Upper lobe of left lung (tissue), 6 donors: ENCODE measurements around the gene RBKS. TPM values are rescaled to one million over a fixed set of nuclear protein-coding genes. Genes with fewer than 3 reads are reported as not detected.

Source experiments
- ATAC-seq, 2 donors: fragments of 200-7000 bp; cut with Tn5 transposase; one replicate each; pipeline ENCODE4 v1.9.1; 2022; ENCODE audit warnings: mild to moderate bottlenecking in 2 of 2, moderate library complexity in 2 of 2; ENCODE audit not compliant: low FRiP score in 2 of 2
- DNase-seq, 2 donors: peaks; one replicate each; pipeline ENCODE4 v3.0.0-alpha.2; 2019 to 2020
- H3K27ac ChIP-seq, 4 donors: fragments of 200-600 bp; sonication (generic); one replicate each; pipeline ENCODE4 v1.5.1; 2016 to 2019
- H3K27me3 ChIP-seq, 4 donors: fragments of 200-600 bp; sonication (generic); one replicate each; pipeline ENCODE4 v1.5.1; 2017 to 2019
- H3K36me3 ChIP-seq, 4 donors: fragments of 200-600 bp; sonication (generic); one replicate each; pipeline ENCODE4 v1.5.1; 2016 to 2019
- H3K4me1 ChIP-seq, 4 donors: fragments of 200-600 bp; sonication (generic); one replicate each; pipeline ENCODE4 v1.5.1; 2018 to 2019
- H3K4me3 ChIP-seq, 4 donors: fragments of 200-600 bp; sonication (generic); one replicate each; pipeline ENCODE4 v1.5.1; 2017 to 2019; ENCODE audit warnings: mild to moderate bottlenecking in 2 of 4, moderate library complexity in 1 of 4
- H3K9me3 ChIP-seq, 4 donors: fragments of 200-600 bp; sonication (generic); one replicate each; pipeline ENCODE4 v1.5.1; 2018 to 2019
- CTCF ChIP-seq, 6 experiments: fragments of 450-650 bp in 4 of 6; fragments of 200-600 bp in 2 of 6; sonication (generic) in 2 of 6; IDR thresholded peaks; one replicate each; pipeline ENCODE4 v1.5.1; 2016 to 2019; ENCODE audit warnings: antibody characterized with exemption in 6 of 6
- EP300 ChIP-seq, 4 donors: sonication (generic); formaldehyde crosslinking; IDR thresholded peaks; one replicate each; pipeline ENCODE4 v1.5.1; 2017; ENCODE audit warnings: antibody characterized with exemption in 4 of 4, control low read depth in 2 of 4
- POLR2A ChIP-seq, 4 donors: fragments of 450-650 bp; IDR thresholded peaks; one replicate each; pipeline ENCODE4 v1.5.1; 2016 to 2017; ENCODE audit warnings: antibody characterized with exemption in 4 of 4, mild to moderate bottlenecking in 2 of 4
- POLR2AphosphoS5 ChIP-seq, 2 donors: sonication (generic); formaldehyde crosslinking; IDR thresholded peaks; one replicate each; pipeline ENCODE4 v1.5.1; 2017; ENCODE audit warnings: antibody characterized with exemption in 2 of 2
- WGBS, 2 donors: methylation state at CpG; one replicate each; pipeline ENCODE4 v1.1.5; 2017 to 2018; 5-methylcytosine and 5-hydroxymethylcytosine counted together
- total RNA-seq, 6 donors: library from RNA; depleted of rRNA in 4 of 6; stranded (reverse); fragments of >200 nt in 4 of 6; gene quantifications; one replicate each; pipeline versions ENCODE4 v1.1.0 to v1.2.1, GENCODE V29; 2016 to 2021
- donor health status: DM: no; HTN: no; CAD: no; lungs with moderate emphysema.
- donor health status: DM: no; HTN: yes; CAD: no; lungs with severe emphysema.

The RBKS gene
- total RNA-seq, 6 donors from 2014 or later: 2.9 to 5.4 (median 3.2) TPM

- DNase-seq: no peak
- Histone ChIP-seq H3K36me3 (peaks cover 0 to 10% (median 0%) of the 10 kb centered on the region in 4 donors), H3K4me1 (peaks cover 0 to 4% (median 0%) of the 10 kb centered on the region in 4 donors), H3K27ac (no peak overlapping the region), H3K4me3 (no peak overlapping the region), H3K9me3 (no peaks in the 10 kb centered on the region), H3K27me3 (no peaks in the 10 kb centered on the region)
- 80 to 85% methylated on average over 11 of the region's 11 CpGs for WGBS, 2 donors
- TF ChIP-seq CTCF (IDR thresholded peaks at IDR 0.05) (no peak), POLR2A (IDR thresholded peaks at IDR 0.05) (no peak), EP300 (IDR thresholded peaks at IDR 0.05) (no peak), POLR2AphosphoS5 (IDR thresholded peaks at IDR 0.05) (no peak)
- ATAC-seq: no peak
Observed at GRCh38 chr2:27929916-27930486, 39.8 kb upstream of the RBKS start.

GRCh38 chr2:27925766-27926472 lies 35.7 kb upstream of the RBKS start:
- DNase-seq: no peak
- Histone ChIP-seq H3K36me3 (peaks cover 0 to 10% (median 0%) of the 10 kb centered on the region in 4 donors), H3K27ac (no peak overlapping the region), H3K4me3 (no peak overlapping the region), H3K27me3 (no peaks in the 10 kb centered on the region), H3K9me3 (no peaks in the 10 kb centered on the region), H3K4me1 (peaks cover 1 to 6% (median 3%) of the 10 kb centered on the region in 4 donors)
- 92 to 98% methylated on average over 4 of the region's 4 CpGs for WGBS, 2 donors
- ATAC-seq: no peak
- no peak for TF ChIP-seq POLR2A (IDR thresholded peaks at IDR 0.05)

- no peaks in the 10 kb centered on the region for H3K9me3 ChIP-seq
- TF ChIP-seq CTCF (IDR thresholded peaks at IDR 0.05): no peak
- TF ChIP-seq POLR2A (IDR thresholded peaks at IDR 0.05): no peak
- no peak for TF ChIP-seq POLR2AphosphoS5 (IDR thresholded peaks at IDR 0.05)
- no peak for TF ChIP-seq EP300 (IDR thresholded peaks at IDR 0.05)
- H3K4me3 ChIP-seq: no peak overlapping the region
- no peaks in the 10 kb centered on the region for H3K36me3 ChIP-seq
- DNase-seq: no peak
- H3K4me1 ChIP-seq: peaks cover 6 to 15% (median 13%) of the 10 kb centered on the region in 4 donors
- no peak overlapping the region for H3K27ac ChIP-seq
- 89 to 100% methylated on average over 1 of the region's 1 CpG for WGBS, 2 donors
- ATAC-seq: no peak
- no peaks in the 10 kb centered on the region for H3K27me3 ChIP-seq
Observed at GRCh38 chr2:27922842-27923241, 32.7 kb upstream of the RBKS start.

GRCh38 chr2:27921880-27922547 lies 31.8 kb upstream of the RBKS start:
- no peaks in the 10 kb centered on the region for H3K36me3 ChIP-seq
- DNase-seq: no peak
- H3K27ac ChIP-seq: no peak overlapping the region
- ATAC-seq: no peak
- no peaks in the 10 kb centered on the region for H3K27me3 ChIP-seq
- WGBS, 2 donors: 75 to 95% methylated on average over 6 of the region's 6 CpGs
- H3K4me3 ChIP-seq: no peak overlapping the region
- peaks cover 6 to 15% (median 13%) of the 10 kb centered on the region in 4 donors for H3K4me1 ChIP-seq
- TF ChIP-seq EP300 (IDR thresholded peaks at IDR 0.05): no peak
- no peak for TF ChIP-seq CTCF (IDR thresholded peaks at IDR 0.05)
- TF ChIP-seq POLR2A (IDR thresholded peaks at IDR 0.05): no peak
- no peak for TF ChIP-seq POLR2AphosphoS5 (IDR thresholded peaks at IDR 0.05)
- H3K9me3 ChIP-seq: no peaks in the 10 kb centered on the region

- 97 to 100% methylated on average over 2 of the region's 2 CpGs for WGBS, 2 donors
Observed at GRCh38 chr2:27921424-27921823, 31.2 kb upstream of the RBKS start.

More at GRCh38 chr2:27921424-27921823, 31.2 kb upstream of the RBKS start:
- no peak overlapping the region for H3K4me3 ChIP-seq
- H3K4me1 ChIP-seq: peaks cover 10 to 16% (median 14%) of the 10 kb centered on the region in 4 donors
- DNase-seq: no peak
- no peak for ATAC-seq
- no peaks in the 10 kb centered on the region for H3K36me3 ChIP-seq
- peak overlapping the region in 3 of 4 donors; percentile 70 to 83 (median 78) for H3K27ac ChIP-seq
- TF ChIP-seq EP300 (IDR thresholded peaks at IDR 0.05): no peak
- no peak for TF ChIP-seq CTCF (IDR thresholded peaks at IDR 0.05)
- no peaks in the 10 kb centered on the region for H3K9me3 ChIP-seq
- H3K27me3 ChIP-seq: no peaks in the 10 kb centered on the region
